Left renal cortex interstitium (tissue), 4 donors: ENCODE results near the gene SYNRG. TPM values are rescaled to one million over a fixed set of nuclear protein-coding genes. Genes with fewer than 3 reads are reported as not detected.
A peak's percentile ranks its signal among the peaks of the same experiment; 100 is the strongest.
"Not testable (repeated sequence)": the region's sequence is repeated elsewhere in the genome, so short reads cannot be mapped to it uniquely, and the experiment has no call there.

Source experiments
- DNase-seq, 4 donors: peaks; one replicate each; pipeline ENCODE4 v3.0.0-alpha.2; 2013; ENCODE audit warnings: low read depth in 4 of 4, low spot score in 2 of 4, missing footprints in 1 of 4
- polyA plus RNA-seq, 4 donors: library from polyadenylated mRNA; unstranded; fragments of 120-200 nt; gene quantifications; one replicate each; pipeline ENCODE4 v1.2.1, GENCODE V29; 2013; ENCODE audit not compliant: insufficient read length in 4 of 4

The SYNRG gene, protein sequence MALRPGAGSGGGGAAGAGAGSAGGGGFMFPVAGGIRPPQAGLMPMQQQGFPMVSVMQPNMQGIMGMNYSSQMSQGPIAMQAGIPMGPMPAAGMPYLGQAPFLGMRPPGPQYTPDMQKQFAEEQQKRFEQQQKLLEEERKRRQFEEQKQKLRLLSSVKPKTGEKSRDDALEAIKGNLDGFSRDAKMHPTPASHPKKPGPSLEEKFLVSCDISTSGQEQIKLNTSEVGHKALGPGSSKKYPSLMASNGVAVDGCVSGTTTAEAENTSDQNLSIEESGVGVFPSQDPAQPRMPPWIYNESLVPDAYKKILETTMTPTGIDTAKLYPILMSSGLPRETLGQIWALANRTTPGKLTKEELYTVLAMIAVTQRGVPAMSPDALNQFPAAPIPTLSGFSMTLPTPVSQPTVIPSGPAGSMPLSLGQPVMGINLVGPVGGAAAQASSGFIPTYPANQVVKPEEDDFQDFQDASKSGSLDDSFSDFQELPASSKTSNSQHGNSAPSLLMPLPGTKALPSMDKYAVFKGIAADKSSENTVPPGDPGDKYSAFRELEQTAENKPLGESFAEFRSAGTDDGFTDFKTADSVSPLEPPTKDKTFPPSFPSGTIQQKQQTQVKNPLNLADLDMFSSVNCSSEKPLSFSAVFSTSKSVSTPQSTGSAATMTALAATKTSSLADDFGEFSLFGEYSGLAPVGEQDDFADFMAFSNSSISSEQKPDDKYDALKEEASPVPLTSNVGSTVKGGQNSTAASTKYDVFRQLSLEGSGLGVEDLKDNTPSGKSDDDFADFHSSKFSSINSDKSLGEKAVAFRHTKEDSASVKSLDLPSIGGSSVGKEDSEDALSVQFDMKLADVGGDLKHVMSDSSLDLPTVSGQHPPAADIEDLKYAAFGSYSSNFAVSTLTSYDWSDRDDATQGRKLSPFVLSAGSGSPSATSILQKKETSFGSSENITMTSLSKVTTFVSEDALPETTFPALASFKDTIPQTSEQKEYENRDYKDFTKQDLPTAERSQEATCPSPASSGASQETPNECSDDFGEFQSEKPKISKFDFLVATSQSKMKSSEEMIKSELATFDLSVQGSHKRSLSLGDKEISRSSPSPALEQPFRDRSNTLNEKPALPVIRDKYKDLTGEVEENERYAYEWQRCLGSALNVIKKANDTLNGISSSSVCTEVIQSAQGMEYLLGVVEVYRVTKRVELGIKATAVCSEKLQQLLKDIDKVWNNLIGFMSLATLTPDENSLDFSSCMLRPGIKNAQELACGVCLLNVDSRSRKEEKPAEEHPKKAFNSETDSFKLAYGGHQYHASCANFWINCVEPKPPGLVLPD (N-terminal part only)
- 10 to 100 TPM; 35.9 to 46.5 (median 42.4) TPM for polyA plus RNA-seq

DNA sequence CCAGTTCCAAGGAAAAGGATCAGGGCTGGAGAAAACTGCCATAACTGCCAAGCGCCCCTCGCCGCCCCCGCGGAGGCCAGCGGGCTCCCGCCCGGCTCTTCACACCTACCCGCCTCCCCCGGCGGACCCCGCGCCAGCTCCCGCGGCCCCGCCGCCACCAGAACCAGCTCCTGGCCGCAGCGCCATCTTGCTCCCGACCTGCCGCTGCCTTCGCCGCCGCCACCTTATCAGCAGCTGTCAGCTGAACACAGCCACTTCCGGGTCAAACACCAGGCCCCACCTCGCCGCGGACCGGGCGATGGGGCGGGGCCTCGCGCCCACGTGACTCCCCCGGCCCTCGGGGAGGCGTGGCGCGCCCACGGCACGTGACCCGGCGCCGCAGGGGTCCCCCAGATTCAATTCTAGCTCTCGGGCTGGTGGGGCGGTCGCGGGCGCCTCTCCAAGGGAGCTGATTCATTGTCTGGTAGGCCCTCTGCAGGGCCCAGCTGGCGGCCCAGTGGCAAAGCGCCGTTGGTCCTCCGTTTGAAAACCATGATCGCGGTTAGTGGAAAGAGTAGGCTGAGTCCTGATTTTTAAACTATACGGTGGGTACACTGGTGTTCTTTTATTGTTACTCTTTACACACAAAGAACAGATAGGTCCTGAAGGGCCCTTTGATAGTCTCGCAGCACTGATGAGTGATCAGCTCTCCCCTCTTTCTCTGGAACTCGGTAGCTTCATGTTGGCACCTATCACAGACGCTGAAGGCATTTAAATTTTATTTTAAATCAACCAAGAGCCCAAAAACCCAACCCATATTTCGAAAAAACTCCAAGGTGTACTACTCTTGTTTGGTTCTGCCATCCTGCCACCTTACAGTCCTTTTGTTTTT, at the start of gene SYNRG:
TSS of gene SYNRG (minus strand) at position 249 of the 871 bp plus-strand sequence. CDS start at position 186, 63 bp downstream.
- DNase-seq, result peak; percentile 75 to 91 (median 88)

DNA sequence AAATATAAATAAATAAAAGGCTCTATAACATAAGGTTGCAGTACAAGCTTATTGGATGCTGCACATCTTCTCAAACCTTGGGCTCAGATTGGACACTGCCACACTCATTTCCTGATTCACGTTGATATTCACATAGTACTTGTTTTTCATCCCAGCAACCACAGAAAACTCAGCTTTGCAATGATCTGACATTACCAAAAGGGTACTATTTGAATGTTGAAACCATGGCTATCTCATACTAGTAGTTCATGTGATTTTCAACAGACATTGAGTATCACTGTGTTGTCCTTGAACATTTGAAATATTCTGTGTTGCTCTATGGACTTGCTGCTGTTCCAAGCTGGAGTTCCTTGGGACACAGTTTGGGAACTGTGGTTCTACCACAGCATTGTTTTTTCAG, 48.0 kb upstream of the SYNRG start:
- DNase-seq, result no peak

DNA sequence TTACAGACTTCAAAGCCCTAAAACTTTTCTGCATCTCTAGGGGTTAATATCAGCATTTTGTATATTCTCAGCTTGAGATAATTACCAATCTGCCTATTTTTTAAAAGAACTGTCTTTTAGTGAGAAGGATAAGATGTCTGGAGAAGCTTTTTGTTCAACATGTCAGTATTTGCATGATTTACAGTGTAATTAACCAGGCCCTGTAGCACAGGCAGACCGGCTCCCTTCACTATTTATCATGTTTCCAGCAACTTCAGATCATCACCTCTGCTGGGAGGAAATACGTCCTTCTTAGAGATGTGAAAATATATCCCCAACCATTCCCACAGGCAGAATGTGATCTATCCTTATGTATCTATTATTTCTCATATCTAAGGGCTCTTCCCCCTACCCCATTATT, 42.6 kb upstream of the SYNRG start:
- DNase-seq, result no peak

DNA sequence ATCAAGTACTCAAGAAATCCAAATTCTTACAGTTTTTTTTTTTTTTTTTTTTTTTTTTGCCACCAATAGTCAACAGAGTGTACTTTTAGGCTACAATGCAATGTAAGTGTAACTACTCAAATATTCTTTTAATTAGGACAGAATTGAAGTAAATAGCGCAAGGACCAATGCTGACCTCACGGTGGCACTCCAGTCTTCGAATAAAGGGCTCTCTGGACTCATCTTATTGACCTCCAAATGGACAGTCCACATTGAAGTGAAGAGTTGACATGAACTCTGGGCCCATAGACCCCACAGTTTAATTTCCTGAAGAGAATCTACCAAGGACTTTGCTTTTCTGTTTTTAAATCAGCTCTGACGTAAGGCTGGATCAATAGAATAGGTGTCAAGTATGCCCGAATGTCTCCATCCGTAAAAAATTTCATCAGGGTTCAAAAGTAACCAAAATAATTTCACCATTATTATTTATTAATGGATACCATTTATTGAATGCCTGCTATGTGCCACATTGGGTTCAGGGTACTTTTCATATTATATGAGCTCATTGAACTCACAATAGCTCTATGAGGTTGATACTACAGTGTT, 41.3 kb upstream of the SYNRG start:
- DNase-seq, result peak in 1 of 4 donors; percentile 32

DNA sequence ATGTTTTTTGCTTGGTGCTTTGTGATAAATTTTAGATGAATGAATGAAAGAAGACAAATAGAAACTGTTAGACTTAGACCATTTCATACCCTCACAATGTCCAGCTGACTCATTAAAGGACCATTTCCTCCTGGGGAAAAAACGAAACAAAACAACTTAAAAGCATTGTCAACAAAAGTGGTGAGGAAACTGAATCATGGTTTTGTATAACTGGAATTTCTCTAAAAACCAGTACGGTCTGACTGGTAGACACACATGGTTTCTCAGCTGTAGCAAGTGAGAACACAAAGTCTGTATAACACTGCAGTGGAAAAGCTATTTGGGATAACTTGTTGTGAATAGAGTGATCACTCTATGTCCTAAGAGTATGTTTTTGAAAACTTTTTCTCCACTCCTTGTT, 39.3 kb upstream of the SYNRG start:
- no peak for DNase-seq

DNA sequence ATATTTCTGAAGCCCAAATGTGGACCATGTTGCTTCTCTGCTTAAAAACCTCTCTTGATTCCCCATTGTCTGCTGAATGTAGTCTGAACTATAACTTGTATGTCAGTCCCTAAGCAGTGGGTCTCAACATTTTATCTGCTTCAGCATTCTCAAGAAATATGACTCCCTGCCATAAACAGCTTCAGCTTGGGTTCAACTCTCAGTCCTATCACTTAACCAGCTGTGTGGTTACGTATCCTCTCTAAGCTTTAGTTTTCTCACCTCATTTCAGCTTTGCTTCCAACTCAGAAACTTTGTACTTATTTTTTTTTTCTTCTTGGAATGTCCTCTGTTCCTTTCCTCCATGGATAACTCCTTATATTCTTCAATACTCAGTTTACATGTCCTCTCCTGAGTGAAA, 38.6 kb upstream of the SYNRG start:
- DNase-seq, result no peak

DNA sequence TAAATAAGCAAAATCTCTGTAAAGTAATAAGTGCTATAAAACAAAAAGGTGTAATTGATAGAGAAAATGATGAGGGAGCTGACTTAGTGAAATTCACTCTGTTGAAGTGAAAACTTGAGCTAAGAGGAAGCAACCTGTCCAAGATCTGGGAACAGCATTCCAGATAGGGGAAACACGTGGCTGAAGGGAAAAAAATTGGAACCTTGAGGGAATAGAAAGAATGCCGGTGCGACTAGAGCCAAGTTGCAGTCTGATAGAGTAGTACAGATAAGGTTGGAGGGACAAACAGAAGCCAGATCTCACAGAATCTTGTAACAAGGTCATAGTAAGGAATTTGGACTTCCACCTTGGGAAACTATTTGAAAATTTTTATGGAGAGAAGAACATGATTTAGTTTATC, 34.7 kb upstream of the SYNRG start:
- DNase-seq, result no peak

DNA sequence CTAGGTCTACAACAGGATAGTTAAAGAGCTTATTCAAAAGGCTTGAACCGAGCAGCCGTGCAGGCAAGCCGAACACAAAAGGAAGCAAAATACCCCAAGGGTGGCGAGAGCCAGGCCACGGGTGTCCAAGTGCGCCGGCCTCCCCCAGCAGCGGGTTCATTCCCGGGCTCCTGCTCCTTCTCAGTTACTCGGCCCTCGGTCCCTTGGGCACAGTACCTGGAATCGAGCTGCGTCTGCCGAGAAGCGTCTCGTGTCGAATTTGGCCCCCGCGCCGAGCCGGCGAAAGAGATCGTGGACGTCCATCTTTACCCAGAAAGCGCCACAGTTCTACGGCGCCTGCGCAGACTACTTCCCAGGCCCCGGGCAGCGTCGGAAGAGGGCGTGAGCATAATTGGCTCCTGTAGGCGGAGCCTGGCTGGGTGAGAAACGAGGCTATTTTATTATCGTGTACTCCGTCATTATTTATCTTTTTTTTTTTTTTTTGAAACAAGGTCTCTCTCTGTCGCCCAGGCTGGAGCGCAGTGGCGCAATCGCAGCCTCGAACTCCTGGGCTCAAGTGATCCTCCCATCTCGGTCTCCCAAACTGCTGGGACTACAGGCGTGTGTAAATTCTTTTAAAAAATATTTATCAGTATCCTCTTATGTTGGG, 34.0 kb upstream of the SYNRG start, which contains the start of gene DDX52:
TSS of gene DDX52 (minus strand) at position 329 of the 649 bp plus-strand sequence. CDS start at position 303, 26 bp downstream.
- peak; percentile 73 to 91 (median 84) for DNase-seq

DNA sequence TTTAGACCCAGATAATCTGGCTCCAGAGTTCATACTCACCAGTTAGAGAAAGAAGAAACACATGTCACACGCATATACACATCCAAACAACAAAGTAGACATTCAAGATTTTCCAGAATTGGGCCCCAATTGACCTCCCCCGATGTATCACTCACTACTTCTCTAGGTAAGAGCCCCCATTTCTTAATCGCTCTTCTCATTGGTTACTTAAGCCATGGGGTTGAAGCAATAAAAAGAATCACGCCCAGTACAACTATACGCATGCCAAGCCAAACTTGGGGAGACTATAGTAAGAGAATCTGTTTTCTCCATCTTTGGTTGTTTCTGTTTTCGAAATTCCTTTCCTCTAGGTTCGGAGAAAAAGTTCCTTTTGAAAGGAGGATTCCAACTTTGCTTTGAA, 33.5 kb upstream of the SYNRG start:
- DNase-seq, result peak in 1 of 4 donors; percentile 24

DNA sequence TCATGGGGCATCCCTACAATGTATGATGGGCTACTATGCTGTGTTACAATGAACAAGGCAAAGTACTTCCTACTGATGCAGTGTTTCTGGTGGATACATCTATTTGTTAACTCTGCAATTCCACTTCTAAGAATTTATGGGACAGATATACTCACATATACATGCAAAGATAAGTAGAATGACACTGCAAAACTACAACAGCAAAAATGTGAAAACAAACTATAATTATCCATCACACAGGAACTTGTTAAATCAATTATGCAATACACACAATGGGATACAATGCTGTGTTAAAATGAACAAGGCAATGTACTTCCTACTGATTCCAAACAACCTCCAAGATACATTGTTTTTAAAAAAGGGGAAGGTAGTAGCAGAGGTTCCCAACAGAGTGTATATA, 30.8 kb upstream of the SYNRG start:
- DNase-seq, result no peak

DNA sequence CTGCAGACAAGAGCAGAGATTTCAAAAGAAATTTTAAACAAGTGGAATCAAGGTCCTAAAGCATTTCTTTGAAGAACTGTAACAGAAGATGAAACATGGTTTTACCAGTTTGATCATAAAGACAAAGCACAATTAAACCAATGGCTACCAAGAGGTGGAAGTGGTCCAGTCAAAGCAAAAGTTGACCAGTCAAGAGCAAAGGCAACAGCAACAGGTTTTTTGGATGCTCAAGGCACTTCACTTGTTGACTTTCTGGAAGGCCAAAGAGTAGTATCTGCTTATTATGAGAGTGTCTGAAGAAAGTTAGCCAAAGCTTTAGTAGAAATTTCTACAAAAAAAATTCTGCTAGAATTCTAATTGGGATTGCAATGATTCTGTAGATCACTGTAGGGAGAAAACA, 28.7 kb upstream of the SYNRG start:
- DNase-seq, result no peak

DNA sequence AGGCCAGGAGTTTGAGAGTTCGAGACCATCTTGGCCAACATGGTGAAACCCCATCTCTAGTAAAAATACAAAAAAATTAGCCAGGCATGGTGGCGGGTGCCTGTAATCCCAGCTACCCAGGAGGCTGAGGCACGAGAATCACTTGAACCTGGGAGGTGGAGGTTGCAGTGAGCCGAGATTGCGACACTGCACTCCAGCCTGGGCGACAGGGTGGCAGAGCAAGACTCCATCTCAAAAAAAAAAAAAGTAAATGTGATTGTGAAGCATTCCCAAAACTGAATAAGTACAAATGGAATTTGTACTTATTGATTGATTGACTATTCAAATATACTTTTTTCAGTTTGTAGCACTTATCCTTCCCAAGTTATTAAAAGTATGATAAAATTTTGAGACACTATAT, 7.2 kb upstream of the SYNRG start:
- not testable (repeated sequence) for DNase-seq

DNA sequence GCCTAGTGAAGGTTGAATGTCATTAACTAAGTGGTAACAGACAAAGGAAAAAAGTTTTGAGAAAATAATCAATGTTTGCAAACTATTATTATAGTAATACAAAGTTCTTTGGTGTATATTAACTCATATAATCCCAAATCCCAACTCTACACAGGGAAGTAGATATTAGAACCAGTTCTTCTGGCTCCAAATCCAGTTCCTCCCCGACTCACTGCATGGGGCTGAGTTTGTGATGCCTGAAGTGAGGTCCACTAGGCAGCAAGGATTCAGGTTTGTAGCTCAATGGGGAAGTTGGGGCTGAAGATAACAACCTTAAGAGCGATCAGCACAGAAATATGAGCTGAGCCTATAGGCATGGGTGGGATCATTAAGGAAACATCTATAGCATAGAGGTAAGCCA, 5.6 kb upstream of the SYNRG start:
- DNase-seq, result no peak

DNA sequence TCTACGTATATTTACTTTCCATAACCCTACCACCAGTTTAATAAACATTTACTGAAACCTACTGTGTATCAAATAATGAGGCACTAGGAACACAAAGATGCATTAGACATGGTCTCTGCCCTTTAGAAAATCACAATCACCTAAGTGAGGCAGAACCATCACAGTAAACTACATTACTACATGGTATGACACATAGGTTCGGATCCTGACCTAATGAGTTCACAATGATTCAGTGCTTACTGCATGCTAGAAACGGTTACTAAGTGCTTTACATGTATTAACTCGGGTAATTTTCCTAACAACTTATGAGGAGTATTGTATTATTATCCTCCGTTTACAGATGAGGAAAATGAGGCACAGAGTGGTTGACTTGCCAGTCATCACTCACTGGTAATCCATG, 5.2 kb upstream of the SYNRG start:
- DNase-seq, result no peak

DNA sequence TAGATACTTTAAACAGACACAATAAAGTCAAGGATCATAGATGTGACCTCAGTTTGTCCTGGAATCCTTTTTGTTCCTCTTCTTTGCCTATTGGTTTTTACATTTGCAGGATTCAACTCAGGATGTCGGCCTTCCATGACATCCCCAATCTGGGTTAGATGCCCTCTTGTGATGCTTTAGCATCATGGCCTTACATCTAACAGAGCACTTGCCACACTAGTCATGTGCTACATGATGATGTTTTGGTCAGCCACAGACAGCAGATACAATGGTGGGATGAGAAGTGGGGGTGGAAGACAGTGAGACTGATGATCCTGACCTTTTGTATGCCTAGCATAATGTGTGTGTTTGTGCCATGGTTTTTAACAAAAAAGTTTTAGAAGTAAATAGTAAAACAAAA, 1.8 kb upstream of the SYNRG start:
- no peak for DNase-seq

DNA sequence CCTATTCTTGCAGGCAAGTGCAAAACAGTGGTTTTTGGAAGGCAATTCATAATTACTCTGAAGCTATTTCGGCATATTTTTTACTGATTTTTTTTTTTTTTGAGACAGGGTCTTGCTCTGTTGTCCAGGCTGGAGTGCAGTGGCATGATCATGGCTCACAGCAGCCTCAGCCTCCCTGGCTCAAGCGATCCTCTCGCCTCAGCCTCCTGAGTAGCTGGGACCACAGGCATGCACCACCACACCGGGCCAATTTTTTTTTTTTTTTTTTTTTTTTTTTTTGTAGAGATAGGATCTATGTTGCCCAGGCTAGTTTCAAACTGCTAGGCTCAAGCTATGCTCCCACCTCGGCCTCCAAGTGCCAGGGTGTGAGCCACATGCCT, 813 bp upstream of the SYNRG start:
- not testable (repeated sequence) for DNase-seq

DNA sequence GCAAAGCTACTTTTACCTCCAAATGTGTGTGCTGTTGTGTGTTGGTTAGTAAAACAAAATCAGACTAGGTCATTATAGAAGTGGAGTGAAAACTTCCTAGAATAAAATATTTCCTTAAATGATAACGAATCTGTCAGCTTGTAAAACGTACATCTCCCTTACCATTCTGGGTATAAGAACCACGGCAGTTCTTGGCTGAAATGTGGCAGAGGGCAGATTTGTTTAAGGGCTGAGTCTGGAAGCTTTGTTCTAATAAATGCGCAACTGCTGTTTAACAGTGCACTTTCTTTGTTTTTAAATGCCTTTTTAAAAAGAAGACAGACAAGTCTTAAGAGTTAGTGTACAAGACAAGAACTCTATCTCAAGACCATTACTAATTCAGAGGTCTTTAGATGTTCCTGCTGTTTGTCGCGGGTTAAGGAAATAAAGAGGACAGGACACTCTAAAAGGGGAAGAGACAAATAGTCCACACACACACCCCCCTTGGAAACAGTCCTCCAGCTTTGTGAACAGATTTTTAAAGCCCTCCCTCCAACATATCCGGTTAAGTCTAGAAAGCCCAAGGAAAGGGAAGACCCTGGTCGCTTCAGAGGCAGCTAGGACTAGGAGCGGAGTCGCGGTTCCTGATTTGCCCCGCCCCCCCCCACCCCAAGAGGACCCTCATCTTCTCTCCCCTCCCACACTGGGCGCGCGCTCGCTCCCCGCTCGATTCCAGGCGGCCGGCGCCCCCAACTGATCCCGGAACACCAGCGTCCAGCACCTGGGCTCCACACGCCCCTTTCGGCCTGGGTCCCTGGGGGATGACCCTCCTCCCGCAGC, 658 bp downstream of the SYNRG start:
- peak; percentile 37 to 58 (median 52) for DNase-seq
